Measurements from ENCODE around the gene STAC. TPM values are rescaled to one million over a fixed set of nuclear protein-coding genes. Genes with fewer than 3 reads are reported as not detected.

Gene STAC
- total and polyA plus RNA-seq, 2 donors from 2014 or later, result 3.2 to 6.2 TPM

DNA sequence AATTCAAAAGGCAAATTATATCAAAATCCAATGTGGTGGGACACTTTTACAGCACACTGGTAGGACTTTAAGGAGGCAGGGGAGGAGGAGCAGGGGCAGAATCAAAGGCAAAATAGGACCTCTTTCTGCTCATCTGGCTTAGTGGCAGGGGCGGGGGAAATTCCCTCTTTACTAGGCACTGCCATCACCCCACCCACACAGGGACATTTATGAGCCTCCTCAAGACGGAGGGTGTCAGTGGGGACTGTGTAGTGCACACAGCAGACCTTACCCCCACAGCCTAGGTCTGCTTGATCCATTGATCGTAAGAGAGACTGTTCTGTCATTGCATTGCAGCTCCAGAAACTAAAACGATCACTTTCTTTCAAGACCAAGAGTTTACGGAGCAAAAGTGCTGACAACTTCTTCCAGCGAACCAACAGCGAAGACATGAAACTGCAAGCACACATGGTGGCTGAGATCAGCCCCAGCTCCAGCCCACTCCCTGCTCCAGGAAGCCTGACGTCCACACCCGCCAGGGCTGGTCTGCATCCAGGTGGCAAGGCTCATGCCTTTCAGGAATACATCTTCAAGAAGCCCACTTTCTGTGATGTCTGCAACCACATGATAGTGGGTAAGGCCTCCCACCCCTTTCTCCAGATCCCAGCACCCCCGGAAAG, 62.9 kb downstream of the STAC start:
- TF ChIP-seq, protein P1, sequence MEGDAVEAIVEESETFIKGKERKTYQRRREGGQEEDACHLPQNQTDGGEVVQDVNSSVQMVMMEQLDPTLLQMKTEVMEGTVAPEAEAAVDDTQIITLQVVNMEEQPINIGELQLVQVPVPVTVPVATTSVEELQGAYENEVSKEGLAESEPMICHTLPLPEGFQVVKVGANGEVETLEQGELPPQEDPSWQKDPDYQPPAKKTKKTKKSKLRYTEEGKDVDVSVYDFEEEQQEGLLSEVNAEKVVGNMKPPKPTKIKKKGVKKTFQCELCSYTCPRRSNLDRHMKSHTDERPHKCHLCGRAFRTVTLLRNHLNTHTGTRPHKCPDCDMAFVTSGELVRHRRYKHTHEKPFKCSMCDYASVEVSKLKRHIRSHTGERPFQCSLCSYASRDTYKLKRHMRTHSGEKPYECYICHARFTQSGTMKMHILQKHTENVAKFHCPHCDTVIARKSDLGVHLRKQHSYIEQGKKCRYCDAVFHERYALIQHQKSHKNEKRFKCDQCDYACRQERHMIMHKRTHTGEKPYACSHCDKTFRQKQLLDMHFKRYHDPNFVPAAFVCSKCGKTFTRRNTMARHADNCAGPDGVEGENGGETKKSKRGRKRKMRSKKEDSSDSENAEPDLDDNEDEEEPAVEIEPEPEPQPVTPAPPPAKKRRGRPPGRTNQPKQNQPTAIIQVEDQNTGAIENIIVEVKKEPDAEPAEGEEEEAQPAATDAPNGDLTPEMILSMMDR (IDR thresholded peaks at IDR 0.05; ENCODE audit: borderline replicate concordance, extremely low read depth, insufficient read depth), result no peak
- no peaks in the 10 kb centered on the region for H3K4me1 ChIP-seq (ENCODE audit: control insufficient read depth in 2 of 3, insufficient read depth in 2 of 3, low read depth in 1 of 3, low read length in 3 of 3)
- no peak overlapping the region for H3K27ac ChIP-seq (ENCODE audit: low read depth in 2 of 2, low read length in 2 of 2)
- no peak overlapping the region for H3K9ac ChIP-seq (ENCODE audit: low read length in 3 of 3)
- DNase-seq (peak in 1 of 5 donors; percentile 55), FAIRE-seq (no peak)
- H3K9me3 ChIP-seq (ENCODE audit: control insufficient read depth in 2 of 3, insufficient read depth in 1 of 3, low read length in 3 of 3), result no peaks in the 10 kb centered on the region
- H3K4me3 ChIP-seq (ENCODE audit: low read length in 3 of 3), result no peak overlapping the region
- H3K36me3 ChIP-seq (ENCODE audit: control insufficient read depth in 2 of 3, insufficient read depth in 3 of 3, low read length in 3 of 3), result no peaks in the 10 kb centered on the region
- intact Hi-C loops (cut with DNase I), result no loop called here
- H3K27me3 ChIP-seq (ENCODE audit: control insufficient read depth, insufficient read depth, low read length), result no peaks in the 10 kb centered on the region

GRCh38 chr3:36444909-36445308, 64.6 kb downstream of the STAC start:
- no peak overlapping the region for H3K9ac ChIP-seq (ENCODE audit: low read length in 3 of 3)
- TF ChIP-seq, protein P1 (IDR thresholded peaks at IDR 0.05; ENCODE audit: borderline replicate concordance, extremely low read depth, insufficient read depth), result no peak
- FAIRE-seq, result no peak

DNA sequence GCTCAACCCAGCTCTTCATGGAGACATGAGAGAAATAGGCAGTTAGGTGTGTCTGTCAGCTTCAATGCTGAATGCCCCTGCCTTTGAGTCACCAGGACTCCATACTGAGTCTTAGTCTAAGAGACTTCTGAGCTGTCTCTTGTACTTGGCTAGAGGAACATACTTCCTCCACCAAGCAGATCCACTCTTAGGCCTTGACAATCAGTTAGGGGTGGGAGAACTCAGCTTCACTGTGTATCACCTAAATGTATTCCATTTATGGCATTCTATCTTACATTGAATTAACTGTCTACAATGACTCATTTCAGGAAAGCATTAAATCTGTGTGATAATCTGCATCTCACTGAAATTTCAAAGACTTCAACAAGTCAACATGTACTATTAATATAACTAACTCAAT, 66.0 kb downstream of the STAC start:
- no peaks in the 10 kb centered on the region for H3K9me3 ChIP-seq (ENCODE audit: control insufficient read depth in 2 of 3, insufficient read depth in 1 of 3, low read length in 3 of 3)
- H3K4me3 ChIP-seq (ENCODE audit: low read length in 3 of 3), result no peak overlapping the region
- no peak overlapping the region for H3K9ac ChIP-seq (ENCODE audit: low read length in 3 of 3)
- no peaks in the 10 kb centered on the region for H3K36me3 ChIP-seq (ENCODE audit: control insufficient read depth in 2 of 3, insufficient read depth in 3 of 3, low read length in 3 of 3)
- DNase-seq (no peak), FAIRE-seq (no peak)
- intact Hi-C loops (cut with DNase I), result no loop called here
- H3K4me1 ChIP-seq (ENCODE audit: control insufficient read depth in 2 of 3, insufficient read depth in 2 of 3, low read depth in 1 of 3, low read length in 3 of 3), result no peaks in the 10 kb centered on the region
- no peak overlapping the region for H3K27ac ChIP-seq (ENCODE audit: low read depth in 2 of 2, low read length in 2 of 2)
- TF ChIP-seq, protein P1 (IDR thresholded peaks at IDR 0.05; ENCODE audit: borderline replicate concordance, extremely low read depth, insufficient read depth), result no peak
- H3K27me3 ChIP-seq (ENCODE audit: control insufficient read depth, insufficient read depth, low read length), result no peaks in the 10 kb centered on the region

More at GRCh38 chr3:36444909-36445308, 64.6 kb downstream of the STAC start:
- no peak for DNase-seq
- intact Hi-C loops (cut with DNase I), result no loop called here
- Histone ChIP-seq H3K36me3 (ENCODE audit: control insufficient read depth in 2 of 3, insufficient read depth in 3 of 3, low read length in 3 of 3) (no peaks in the 10 kb centered on the region), H3K9me3 (ENCODE audit: control insufficient read depth in 2 of 3, insufficient read depth in 1 of 3, low read length in 3 of 3) (no peaks in the 10 kb centered on the region), H3K4me3 (ENCODE audit: low read length in 3 of 3) (no peak overlapping the region), H3K4me1 (ENCODE audit: control insufficient read depth in 2 of 3, insufficient read depth in 2 of 3, low read depth in 1 of 3, low read length in 3 of 3) (no peaks in the 10 kb centered on the region), H3K27ac (ENCODE audit: low read depth in 2 of 2, low read length in 2 of 2) (no peak overlapping the region), H3K27me3 (ENCODE audit: control insufficient read depth, insufficient read depth, low read length) (no peaks in the 10 kb centered on the region)

GRCh38 chr3:36447061-36447460, 66.8 kb downstream of the STAC start:
- no peak overlapping the region for H3K4me3 ChIP-seq (ENCODE audit: low read length in 3 of 3)
- intact Hi-C loops (cut with DNase I), result no loop called here
- no peak for FAIRE-seq
- no peaks in the 10 kb centered on the region for H3K36me3 ChIP-seq (ENCODE audit: control insufficient read depth in 2 of 3, insufficient read depth in 3 of 3, low read length in 3 of 3)
- H3K27ac ChIP-seq (ENCODE audit: low read depth in 2 of 2, low read length in 2 of 2), result no peak overlapping the region
- DNase-seq, result no peak
- H3K9ac ChIP-seq (ENCODE audit: low read length in 3 of 3), result no peak overlapping the region
- no peaks in the 10 kb centered on the region for H3K4me1 ChIP-seq (ENCODE audit: control insufficient read depth in 2 of 3, insufficient read depth in 2 of 3, low read depth in 1 of 3, low read length in 3 of 3)
- TF ChIP-seq, protein P1 (IDR thresholded peaks at IDR 0.05; ENCODE audit: borderline replicate concordance, extremely low read depth, insufficient read depth), result no peak
- no peaks in the 10 kb centered on the region for H3K27me3 ChIP-seq (ENCODE audit: control insufficient read depth, insufficient read depth, low read length)
- no peaks in the 10 kb centered on the region for H3K9me3 ChIP-seq (ENCODE audit: control insufficient read depth in 2 of 3, insufficient read depth in 1 of 3, low read length in 3 of 3)
